Neutrophil (primary cell): ENCODE data around the gene AGL.
A peak's percentile ranks its signal among the peaks of the same experiment; 100 is the strongest.
"Not testable (repeated sequence)": the region's sequence is repeated elsewhere in the genome, so short reads cannot be mapped to it uniquely, and the experiment has no call there.

ENCODE experiments used
- H3K27ac ChIP-seq: fragments of 200-600 bp; sonication (generic); 2 replicates; pipeline ENCODE4 v1.5.1; 2016; ENCODE audit warnings: mild to moderate bottlenecking, moderate library complexity
- H3K27me3 ChIP-seq: fragments of 200-600 bp; sonication (generic); 2 replicates; pipeline ENCODE4 v1.6.0; 2016; ENCODE audit warnings: mild to moderate bottlenecking
- H3K36me3 ChIP-seq: fragments of 200-600 bp; sonication (generic); 2 replicates; pipeline ENCODE4 v1.5.1; 2017
- H3K4me1 ChIP-seq, 2 experiments: fragments of 200-600 bp in 1 of 2; sonication (generic) in 1 of 2; 1 replicate in 1 of 2; 2 replicates in 1 of 2; pipeline versions ENCODE4 v1.5.1 to v1.6.1; 2013 to 2016; ENCODE audit warnings: low read depth in 1 of 2, low read length in 1 of 2, mild to moderate bottlenecking in 1 of 2, moderate library complexity in 1 of 2; ENCODE audit not compliant: control insufficient read depth in 1 of 2, insufficient read depth in 1 of 2
- H3K4me3 ChIP-seq, 2 experiments: fragments of 200-600 bp in 1 of 2; sonication (generic) in 1 of 2; 1 replicate in 1 of 2; 2 replicates in 1 of 2; pipeline ENCODE4 v1.5.1; 2013 to 2016; ENCODE audit warnings: low read depth in 1 of 2, low read length in 1 of 2, mild to moderate bottlenecking in 1 of 2, moderate library complexity in 1 of 2
- H3K9me3 ChIP-seq: fragments of 200-600 bp; sonication (generic); 2 replicates; pipeline ENCODE4 v1.5.1; 2016
- TF ChIP-seq, protein P1 (sequence below): fragments of 200-600 bp; sonication (generic); IDR thresholded peaks from 2 replicates; pipeline ENCODE4 v1.5.1; 2016; ENCODE audit warnings: antibody characterized with exemption

The AGL gene

DNA sequence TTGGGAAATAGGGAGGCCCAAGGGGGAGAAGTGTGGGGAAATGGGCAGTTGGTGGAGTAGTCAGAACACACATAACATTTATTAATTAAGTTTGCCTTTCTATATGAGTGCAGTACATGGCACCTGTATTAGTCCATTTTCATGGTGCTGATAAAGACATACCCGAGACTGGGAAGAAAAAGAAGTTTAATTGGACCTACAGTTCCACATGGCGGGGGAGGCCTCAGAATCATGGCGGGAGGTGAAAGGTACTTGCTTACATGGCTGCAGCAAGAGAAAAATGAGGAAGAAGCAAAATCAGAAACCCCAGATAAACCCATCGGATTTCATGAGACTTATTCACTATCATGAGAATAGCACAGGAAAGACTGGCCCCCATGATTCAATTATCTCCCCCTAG is 118.1 kb downstream of the AGL start:
- TF ChIP-seq, protein P1, sequence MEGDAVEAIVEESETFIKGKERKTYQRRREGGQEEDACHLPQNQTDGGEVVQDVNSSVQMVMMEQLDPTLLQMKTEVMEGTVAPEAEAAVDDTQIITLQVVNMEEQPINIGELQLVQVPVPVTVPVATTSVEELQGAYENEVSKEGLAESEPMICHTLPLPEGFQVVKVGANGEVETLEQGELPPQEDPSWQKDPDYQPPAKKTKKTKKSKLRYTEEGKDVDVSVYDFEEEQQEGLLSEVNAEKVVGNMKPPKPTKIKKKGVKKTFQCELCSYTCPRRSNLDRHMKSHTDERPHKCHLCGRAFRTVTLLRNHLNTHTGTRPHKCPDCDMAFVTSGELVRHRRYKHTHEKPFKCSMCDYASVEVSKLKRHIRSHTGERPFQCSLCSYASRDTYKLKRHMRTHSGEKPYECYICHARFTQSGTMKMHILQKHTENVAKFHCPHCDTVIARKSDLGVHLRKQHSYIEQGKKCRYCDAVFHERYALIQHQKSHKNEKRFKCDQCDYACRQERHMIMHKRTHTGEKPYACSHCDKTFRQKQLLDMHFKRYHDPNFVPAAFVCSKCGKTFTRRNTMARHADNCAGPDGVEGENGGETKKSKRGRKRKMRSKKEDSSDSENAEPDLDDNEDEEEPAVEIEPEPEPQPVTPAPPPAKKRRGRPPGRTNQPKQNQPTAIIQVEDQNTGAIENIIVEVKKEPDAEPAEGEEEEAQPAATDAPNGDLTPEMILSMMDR = no peak
- Histone ChIP-seq H3K4me3 (no peak overlapping the region), H3K36me3 (no peaks in the 10 kb centered on the region), H3K27me3 (no peaks in the 10 kb centered on the region), H3K9me3 (no peaks in the 10 kb centered on the region), H3K27ac (no peak overlapping the region), H3K4me1 (peaks cover 14 to 15% of the 10 kb centered on the region in 2 experiments)

DNA sequence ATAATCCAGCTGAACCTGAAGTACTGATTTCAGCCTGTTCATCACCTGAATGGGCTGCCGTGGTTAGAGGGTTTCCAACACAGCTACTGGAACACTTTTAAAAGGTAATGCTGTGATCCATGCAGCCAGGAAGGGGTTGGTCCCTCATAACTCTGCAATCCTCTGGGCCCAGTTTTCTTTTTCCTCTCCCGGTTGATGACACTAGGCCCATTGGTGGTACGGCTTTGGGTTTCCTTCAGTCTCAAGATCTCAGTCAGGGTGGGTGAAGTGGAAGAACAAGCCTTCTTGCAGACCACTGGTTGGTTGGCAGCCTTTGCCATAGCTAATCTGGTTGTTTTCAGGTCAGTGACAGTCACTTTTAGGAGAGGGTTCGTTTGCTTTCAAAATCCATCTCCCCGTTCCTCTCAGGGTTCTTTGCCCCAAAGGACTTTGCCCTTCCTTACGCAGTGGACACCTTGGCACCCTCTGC is 119.1 kb downstream of the AGL start:
- H3K27ac ChIP-seq = peak overlapping the region; percentile 76
- no peaks in the 10 kb centered on the region for H3K36me3 ChIP-seq
- H3K4me1 ChIP-seq = peaks cover 14 to 15% of the 10 kb centered on the region in 2 experiments
- TF ChIP-seq, protein P1 = no peak
- no peaks in the 10 kb centered on the region for H3K27me3 ChIP-seq
- no peaks in the 10 kb centered on the region for H3K9me3 ChIP-seq
- H3K4me3 ChIP-seq = peak overlapping the region; percentile 73 to 81

DNA sequence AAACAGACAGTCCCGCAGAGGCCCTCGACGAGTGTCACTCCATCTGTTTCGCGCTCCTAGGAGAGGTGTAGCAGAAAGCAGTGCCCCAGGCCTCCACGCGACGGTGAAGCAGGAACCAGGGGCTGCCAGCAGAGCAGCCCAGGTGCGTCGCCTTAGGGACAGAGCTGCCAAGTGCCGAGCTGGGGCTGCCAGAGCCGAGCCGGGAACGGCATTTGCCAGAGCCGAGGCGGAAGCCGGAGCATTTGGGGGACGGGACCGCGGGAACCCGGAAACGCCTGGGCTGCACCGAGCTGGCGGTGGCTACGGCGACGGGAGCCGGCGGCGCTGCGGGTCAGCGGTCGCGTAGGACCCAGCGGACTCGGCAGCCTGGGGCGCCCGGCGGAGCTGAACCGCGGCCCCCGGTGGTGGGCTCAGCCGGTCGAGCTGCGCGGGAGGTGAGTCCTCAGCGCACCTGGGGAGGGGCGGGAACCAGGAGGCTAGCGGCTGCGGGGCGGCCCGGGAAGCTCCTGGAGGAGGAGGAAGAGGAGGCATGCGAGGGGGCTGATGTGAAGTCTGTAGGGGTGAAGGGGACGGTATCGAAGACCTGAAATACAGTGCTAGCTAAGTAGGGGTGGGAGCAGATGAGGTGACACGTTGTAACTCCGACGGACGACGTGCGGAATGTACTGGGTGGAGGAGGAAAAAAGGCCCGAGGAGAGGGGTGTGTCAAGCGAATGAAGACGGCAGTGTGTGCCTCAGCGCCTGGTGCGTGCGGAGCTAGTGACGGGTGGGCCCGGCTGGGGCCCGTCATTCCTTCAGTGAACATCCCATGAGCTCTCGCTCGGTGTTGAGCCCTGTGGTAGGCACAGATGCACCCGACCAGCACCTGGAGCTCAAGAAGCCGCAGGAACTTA is 119.8 kb downstream of the AGL start, which contains the start of gene SLC35A3:
Gene SLC35A3 (plus strand): TSS at position 268 of the 893 bp plus-strand sequence. CDS start 23,559 bp downstream, outside the sequence.
- H3K9me3 ChIP-seq = no peaks in the 10 kb centered on the region
- TF ChIP-seq, protein P1 = no peak
- peaks cover 6% of the 10 kb centered on the region for H3K36me3 ChIP-seq
- peak within 1 kb of the TSS; percentile 76 for H3K27ac ChIP-seq
- peaks cover 14 to 15% of the 10 kb centered on the region in 2 experiments for H3K4me1 ChIP-seq
- no peaks in the 10 kb centered on the region for H3K27me3 ChIP-seq
- peak within 1 kb of the TSS; percentile 73 to 81 for H3K4me3 ChIP-seq

- peak overlapping the region; percentile 73 to 81 for H3K4me3 ChIP-seq
- H3K27ac ChIP-seq = peak overlapping the region; percentile 76
- peaks cover 14% of the 10 kb centered on the region for H3K36me3 ChIP-seq
- peaks cover 14 to 15% of the 10 kb centered on the region in 2 experiments for H3K4me1 ChIP-seq
- TF ChIP-seq, protein P1 = no peak
- no peaks in the 10 kb centered on the region for H3K27me3 ChIP-seq
- no peaks in the 10 kb centered on the region for H3K9me3 ChIP-seq
Measured at GRCh38 chr1:99970713-99971255, 120.6 kb downstream of the AGL start.

DNA sequence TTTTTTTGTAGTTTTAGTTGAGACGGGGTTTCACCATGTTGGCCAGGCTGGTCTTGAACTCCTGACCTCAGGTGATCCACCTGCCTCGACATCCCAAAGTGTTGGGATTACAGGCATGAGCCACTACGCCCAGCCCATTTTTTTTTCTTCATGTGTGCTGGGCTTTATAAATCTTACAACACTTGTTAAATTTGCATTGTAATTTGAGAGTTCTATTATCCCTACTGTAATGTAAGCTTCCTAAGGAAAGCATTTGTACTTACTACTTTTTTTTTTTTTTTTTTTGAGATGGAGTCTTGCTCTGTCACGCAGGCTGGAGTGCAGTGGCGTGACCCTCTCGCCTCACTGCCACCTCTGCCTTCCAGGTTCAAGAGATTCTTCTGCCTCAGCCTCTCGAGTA is 121.9 kb downstream of the AGL start:
- not testable (repeated sequence) for H3K27ac ChIP-seq, H3K4me3 ChIP-seq, H3K9me3 ChIP-seq, H3K27me3 ChIP-seq
- peaks cover 21% of the 10 kb centered on the region for H3K36me3 ChIP-seq
- peaks cover 14 to 15% of the 10 kb centered on the region in 2 experiments for H3K4me1 ChIP-seq
